ENCODE data around the gene RPTOR.

Gene RPTOR

GRCh38 chr17:80977172-80977571, 432.5 kb downstream of the RPTOR start:
- DNase-seq: no peak

DNA sequence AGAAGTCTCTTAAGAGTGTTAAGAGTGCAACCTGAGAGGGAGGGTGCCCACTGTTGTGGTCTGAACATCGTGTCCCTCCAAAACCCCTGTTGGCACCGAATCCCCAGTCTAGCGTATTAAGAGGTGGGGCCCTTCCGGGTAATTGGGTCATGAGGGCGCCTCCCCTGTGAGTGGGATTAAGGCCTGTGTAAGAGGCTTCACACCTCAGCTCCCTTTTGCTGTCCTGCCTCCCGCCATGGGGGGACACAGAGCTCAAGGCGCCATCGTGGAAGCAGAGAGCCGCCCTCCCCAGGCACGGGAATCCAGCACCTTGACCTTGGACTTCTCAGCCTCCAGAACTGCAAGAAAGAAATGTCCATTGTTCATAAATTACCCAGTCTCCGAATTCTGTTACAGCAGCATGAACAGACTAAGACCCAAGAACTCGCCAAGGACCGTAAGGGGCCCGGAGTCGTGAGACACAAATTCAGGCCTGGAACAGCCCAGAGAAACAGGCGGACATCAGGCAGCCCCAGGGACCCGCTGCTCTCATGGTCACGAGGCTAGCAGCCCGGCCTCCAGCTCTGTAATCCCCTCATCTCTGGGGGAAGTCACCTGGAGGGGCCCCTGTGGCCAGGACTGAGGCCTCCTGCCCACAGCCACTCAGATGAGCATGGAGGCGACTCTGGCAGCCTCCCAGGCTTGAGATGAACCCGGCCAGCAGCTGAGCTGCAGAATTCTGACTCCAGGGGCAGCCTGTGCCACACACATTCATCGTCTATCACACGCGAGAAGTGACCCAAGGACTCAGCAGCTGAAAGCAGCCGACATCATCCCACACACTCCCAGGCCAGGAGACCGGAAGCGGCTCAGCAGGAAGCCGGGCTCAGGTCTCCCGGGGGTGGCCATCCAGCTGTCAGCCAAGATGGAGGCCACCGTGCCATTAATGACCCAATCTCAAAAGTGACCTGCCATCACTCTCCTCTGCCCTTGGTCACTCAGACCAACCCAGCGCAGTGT, 434.2 kb downstream of the RPTOR start:
- DNase-seq: no peak

DNA sequence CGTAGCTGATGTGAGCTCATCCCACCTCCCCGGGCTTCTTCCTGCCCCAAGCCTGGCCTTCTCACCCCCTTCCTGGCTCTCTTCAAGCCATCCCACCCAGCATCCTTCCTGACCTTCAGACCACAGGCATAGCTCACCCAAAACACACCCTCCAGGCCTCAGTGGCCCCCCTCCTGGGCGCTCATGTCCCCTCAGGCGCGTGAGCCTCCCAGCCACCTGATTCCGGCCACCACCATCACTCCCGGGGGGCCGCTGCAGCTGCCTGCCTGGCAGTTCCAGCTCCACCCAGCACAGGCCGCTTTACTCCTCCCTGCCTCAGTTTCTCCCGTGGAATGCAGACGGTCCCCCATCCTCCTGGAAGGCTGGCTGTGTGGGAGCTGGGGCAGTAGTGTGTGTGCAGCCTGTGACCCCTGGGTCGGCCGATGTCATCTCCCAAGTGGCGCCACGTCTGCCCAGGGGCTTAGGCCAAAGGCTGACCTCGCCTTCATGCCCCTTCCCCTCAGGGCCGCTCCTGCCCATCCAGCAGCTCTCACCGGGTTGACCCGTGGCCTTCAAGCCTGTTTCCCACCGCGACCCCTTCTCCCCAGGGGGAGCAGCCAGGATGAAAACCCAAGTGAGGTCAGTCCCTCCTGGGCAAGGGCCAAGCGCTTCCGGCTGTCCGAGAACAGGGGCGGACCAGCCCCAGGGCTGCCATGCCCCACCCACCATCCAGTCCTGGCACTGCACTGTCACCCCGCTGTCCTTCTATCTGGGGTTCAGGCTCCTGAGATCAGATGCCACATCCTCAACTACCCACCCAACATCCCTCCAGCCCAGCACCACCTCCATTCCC, 435.1 kb downstream of the RPTOR start:
- no peak for DNase-seq

DNA sequence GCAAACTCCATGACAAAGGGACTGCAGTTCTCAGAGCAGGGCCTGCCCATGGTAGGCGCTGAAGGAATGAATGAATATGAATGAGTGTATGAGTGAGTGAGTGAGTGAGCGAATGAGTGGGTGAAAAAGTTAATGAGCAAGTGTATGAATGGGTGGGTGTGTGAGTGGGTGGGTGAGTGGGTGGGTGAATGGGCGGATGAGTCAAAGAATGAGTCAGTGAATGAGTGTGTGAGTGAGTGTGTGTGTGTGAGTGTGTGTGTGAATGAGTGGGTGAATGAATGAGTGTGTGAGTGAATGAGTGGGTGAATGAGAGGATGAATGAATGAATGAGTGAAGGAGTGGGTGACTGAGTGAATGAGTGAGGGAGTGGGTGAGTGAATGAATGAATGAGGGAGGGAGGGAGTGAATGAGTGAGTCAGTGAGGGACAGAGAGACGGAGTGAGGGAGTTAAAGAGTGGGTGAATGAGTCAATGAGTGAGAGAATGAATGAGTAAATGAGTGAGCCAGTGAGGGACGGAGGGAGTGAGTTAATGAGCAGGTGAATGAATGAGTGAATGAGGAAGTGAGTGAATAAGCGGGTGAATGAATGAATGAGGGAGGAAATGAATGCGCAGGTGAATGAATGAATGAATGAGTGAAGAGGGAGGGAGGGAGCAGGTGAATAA, 435.9 kb downstream of the RPTOR start:
- peak; percentile 40 for DNase-seq

GRCh38 chr17:80981062-80981902, 436.6 kb downstream of the RPTOR start:
- DNase-seq: peak; percentile 49

- DNase-seq: no peak
These were observed 437.3 kb downstream of the RPTOR start for GRCh38 chr17:80981929-80982425.

DNA sequence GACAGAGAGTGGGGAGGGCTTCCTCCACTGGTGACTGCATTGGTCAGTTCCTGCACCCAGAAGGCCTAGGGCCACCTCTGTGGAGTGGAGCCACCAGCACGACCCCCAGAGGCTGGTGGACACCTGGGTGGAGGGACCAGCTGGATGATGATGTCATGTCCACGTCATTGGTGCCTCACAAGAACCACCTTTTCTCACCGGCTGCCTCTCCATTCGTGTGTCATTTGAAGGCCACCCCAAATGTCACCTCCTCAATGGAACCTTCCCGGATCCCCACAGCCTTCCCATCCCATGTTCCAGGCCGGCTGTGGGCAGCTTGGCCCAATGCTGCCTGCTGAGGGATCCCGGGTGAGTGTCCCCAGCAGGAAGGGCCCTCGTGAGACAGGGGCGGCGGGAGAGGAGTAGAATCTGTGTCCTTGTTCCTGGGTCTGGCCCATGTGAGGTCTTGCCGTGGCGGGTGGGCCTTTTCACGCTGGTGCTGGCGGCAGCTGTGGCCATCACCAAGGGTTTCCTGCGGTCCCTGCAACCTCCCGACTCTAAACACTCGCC, 437.9 kb downstream of the RPTOR start:
- no peak for DNase-seq

- DNase-seq: no peak
These were observed 438.9 kb downstream of the RPTOR start for GRCh38 chr17:80983545-80983944.

GRCh38 chr17:80984749-80985148, 440.1 kb downstream of the RPTOR start:
- no peak for DNase-seq

GRCh38 chr17:80986046-80986445, 441.4 kb downstream of the RPTOR start:
- no peak for DNase-seq

- DNase-seq: no peak
These were observed 442.3 kb downstream of the RPTOR start for GRCh38 chr17:80986816-80987475.

- DNase-seq: no peak
These were observed 443.4 kb downstream of the RPTOR start for GRCh38 chr17:80987941-80988461.

GRCh38 chr17:80989586-80989913, 444.9 kb downstream of the RPTOR start:
- DNase-seq: no peak

GRCh38 chr17:80990921-80991644, 446.4 kb downstream of the RPTOR start:
- no peak for DNase-seq

- peak; percentile 75 for DNase-seq
These were observed 447.0 kb downstream of the RPTOR start, which contains the start of gene CHMP6 for GRCh38 chr17:80991645-80992076. TSS of gene CHMP6 (plus strand) at chr17:80991841. CDS start at chr17:80991919, 78 bp downstream.

DNA sequence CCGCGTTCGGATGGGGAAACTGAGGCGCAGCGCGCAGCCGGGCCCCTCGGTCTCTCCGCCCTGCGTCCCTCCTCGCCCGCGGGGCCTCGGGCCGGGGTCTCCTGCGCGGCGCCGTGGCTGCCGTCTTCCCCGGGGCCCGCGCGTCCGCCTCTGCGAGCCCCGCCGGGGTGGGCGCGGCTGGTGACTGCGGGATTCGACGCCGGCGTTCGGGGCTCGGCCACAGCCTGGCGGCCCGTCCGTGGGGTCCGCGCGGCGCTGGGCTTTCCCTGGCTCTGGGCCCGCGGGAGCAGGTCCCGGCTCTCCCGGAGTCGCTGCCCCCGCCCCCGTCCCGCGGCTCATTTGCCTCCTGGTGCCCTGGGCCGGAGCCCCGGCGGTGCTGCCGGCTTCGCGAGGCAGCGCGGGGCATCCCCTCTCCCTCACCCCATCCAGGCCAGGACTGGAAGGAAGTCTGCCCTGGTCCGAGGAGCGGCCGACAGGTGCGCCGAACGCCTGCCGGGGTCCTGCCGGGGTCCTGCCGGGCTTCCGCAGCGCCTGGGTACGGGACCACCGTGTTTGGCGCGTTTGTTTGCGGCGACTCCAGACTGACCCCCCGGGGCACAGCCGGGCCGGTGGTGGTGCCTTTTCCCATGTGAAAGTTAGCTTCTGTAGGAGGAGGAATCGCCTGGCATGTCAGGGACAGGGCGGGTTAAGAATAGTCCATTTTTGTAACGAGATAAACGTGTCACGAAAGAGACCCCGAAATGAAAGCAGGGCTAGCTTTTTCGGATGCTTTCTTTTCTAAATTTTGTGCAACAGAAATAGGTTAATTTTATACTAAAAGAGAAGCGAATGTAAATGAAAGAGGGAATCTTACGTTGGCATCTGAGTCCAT, 447.7 kb downstream of the RPTOR start:
- no peak for DNase-seq

DNA sequence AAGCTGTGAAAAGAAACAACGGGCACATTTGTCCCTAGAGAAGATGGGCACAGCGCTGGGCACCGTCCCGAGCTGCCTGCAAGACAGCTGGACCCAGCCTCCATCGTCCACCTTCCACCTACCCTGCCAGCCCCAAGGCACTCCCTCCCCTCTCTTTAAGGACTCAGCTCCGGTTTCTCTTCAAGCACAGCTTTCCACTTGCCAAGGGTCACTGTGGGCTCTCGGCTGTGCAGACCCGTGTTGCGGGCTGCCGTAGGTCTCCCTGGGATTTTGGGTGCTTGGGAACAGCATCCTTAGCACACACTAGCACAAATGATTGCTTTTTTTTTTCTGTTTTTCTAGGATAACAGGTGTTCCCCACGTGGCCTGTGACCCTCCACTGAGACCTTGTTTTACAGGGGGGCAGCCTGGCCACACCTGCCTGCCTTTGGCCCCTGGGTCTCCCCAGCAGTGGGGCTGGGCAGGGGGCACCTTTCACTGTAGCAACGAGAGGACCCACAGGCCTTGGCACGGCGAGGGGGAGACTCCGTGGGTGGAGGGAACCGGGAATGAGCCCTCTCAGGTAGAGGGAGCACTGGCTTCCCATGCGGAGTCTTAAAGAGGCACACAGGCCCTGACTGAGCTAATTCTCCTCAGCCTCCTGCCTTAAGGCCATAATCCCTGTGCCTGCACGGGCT, 448.4 kb downstream of the RPTOR start:
- DNase-seq: no peak

- DNase-seq: no peak
These were observed 450.5 kb downstream of the RPTOR start for GRCh38 chr17:80995131-80995530.

Measured in stimulated activated CD4-positive, alpha-beta T cell treated with anti-CD3 and anti-CD28 coated beads, Interleukin-4, amount 100 ng/mL, for 1 hour (primary cell).